ENCODE measurements around the gene HIVEP3.

Gene HIVEP3

GRCh38 chr1:41726292-41726691 lies 192.4 kb downstream of the HIVEP3 start:
- no peak for DNase-seq

- no peak for DNase-seq
These were observed 193.8 kb downstream of the HIVEP3 start for GRCh38 chr1:41724926-41725325.

GRCh38 chr1:41724248-41724647 lies 194.5 kb downstream of the HIVEP3 start:
- no peak for DNase-seq

- no peak for DNase-seq
These were observed 194.9 kb downstream of the HIVEP3 start for GRCh38 chr1:41723786-41724185.

- no peak for DNase-seq
These were observed 196.5 kb downstream of the HIVEP3 start for GRCh38 chr1:41722184-41722583.

GRCh38 chr1:41720861-41721410 lies 197.8 kb downstream of the HIVEP3 start:
- DNase-seq = no peak

GRCh38 chr1:41719590-41719989 lies 199.1 kb downstream of the HIVEP3 start:
- DNase-seq = no peak

GRCh38 chr1:41719128-41719527 lies 199.6 kb downstream of the HIVEP3 start:
- no peak for DNase-seq

GRCh38 chr1:41718497-41718896 lies 200.2 kb downstream of the HIVEP3 start:
- no peak for DNase-seq

- no peak for DNase-seq
These were observed 202.3 kb downstream of the HIVEP3 start for GRCh38 chr1:41716188-41717130.

- no peak for DNase-seq
These were observed 203.2 kb downstream of the HIVEP3 start for GRCh38 chr1:41715441-41716095.

GRCh38 chr1:41714638-41715389 lies 203.9 kb downstream of the HIVEP3 start:
- DNase-seq = no peak

GRCh38 chr1:41713557-41714327 lies 205.0 kb downstream of the HIVEP3 start:
- no peak for DNase-seq

GRCh38 chr1:41713141-41713540 lies 205.6 kb downstream of the HIVEP3 start:
- no peak for DNase-seq

- DNase-seq = no peak
These were observed 206.0 kb downstream of the HIVEP3 start for GRCh38 chr1:41712695-41713094.

- no peak for DNase-seq
These were observed 206.6 kb downstream of the HIVEP3 start for GRCh38 chr1:41712081-41712480.

- no peak for DNase-seq
These were observed 207.1 kb downstream of the HIVEP3 start for GRCh38 chr1:41711581-41711980.

- no peak for DNase-seq
These were observed 207.7 kb downstream of the HIVEP3 start for GRCh38 chr1:41710980-41711379.

- DNase-seq = no peak
These were observed 208.8 kb downstream of the HIVEP3 start for GRCh38 chr1:41709873-41710272.

- no peak for DNase-seq
These were observed 209.4 kb downstream of the HIVEP3 start for GRCh38 chr1:41709331-41709730.

- no peak for DNase-seq
These were observed 210.4 kb downstream of the HIVEP3 start for GRCh38 chr1:41708332-41708731.

- no peak for DNase-seq
These were observed 210.9 kb downstream of the HIVEP3 start for GRCh38 chr1:41707793-41708192.

Measured in SIG-M5 (cell line).